ENCODE measurements around the gene MSI2. TPM values are rescaled to one million over a fixed set of nuclear protein-coding genes. Genes with fewer than 3 reads are reported as not detected.

MSI2 gene
- polyA plus RNA-seq, 3 donors, result 7.4 to 10.7 (median 7.5) TPM

- no peak overlapping the region for H3K27ac ChIP-seq (ENCODE audit: low read depth, low read length)
- 90 to 99% (median 96%) methylated on average over 5 of the region's 5 CpGs for WGBS, 3 donors
Measured at GRCh38 chr17:57264250-57264649, 7.9 kb downstream of the MSI2 start.

- no peak overlapping the region for H3K27ac ChIP-seq (ENCODE audit: low read depth, low read length)
- WGBS, 3 donors, result 91 to 98% (median 94%) methylated on average over 7 of the region's 7 CpGs
Measured at GRCh38 chr17:57264776-57265175, 8.5 kb downstream of the MSI2 start.

- WGBS, 3 donors, result 91 to 96% (median 91%) methylated on average over 14 of the region's 14 CpGs
- H3K27ac ChIP-seq (ENCODE audit: low read depth, low read length), result no peak overlapping the region
Measured at GRCh38 chr17:57266902-57267311, 10.6 kb downstream of the MSI2 start.

- H3K27ac ChIP-seq (ENCODE audit: low read depth, low read length), result no peak overlapping the region
- 82 to 94% (median 94%) methylated on average over 8 of the region's 8 CpGs for WGBS, 3 donors
Measured at GRCh38 chr17:57268181-57268580, 11.9 kb downstream of the MSI2 start.

GRCh38 chr17:57269052-57269451 is 12.7 kb downstream of the MSI2 start:
- 93 to 98% (median 95%) methylated on average over 3 of the region's 3 CpGs for WGBS, 3 donors

GRCh38 chr17:57269598-57270255 is 13.4 kb downstream of the MSI2 start:
- no peak overlapping the region for H3K27ac ChIP-seq (ENCODE audit: low read depth, low read length)
- WGBS, 3 donors, result 90 to 93% (median 91%) methylated on average over 8 of the region's 8 CpGs

More at GRCh38 chr17:57269052-57269451, 12.7 kb downstream of the MSI2 start:
- H3K27ac ChIP-seq (ENCODE audit: low read depth, low read length), result no peak overlapping the region

- no peak overlapping the region for H3K27ac ChIP-seq (ENCODE audit: low read depth, low read length)
- 75 to 84% (median 76%) methylated on average over 7 of the region's 7 CpGs for WGBS, 3 donors
Measured at GRCh38 chr17:57270801-57271245, 14.5 kb downstream of the MSI2 start.

- 89 to 92% (median 89%) methylated on average over 6 of the region's 6 CpGs for WGBS, 3 donors
- H3K27ac ChIP-seq (ENCODE audit: low read depth, low read length), result no peak overlapping the region
Measured at GRCh38 chr17:57271821-57272220, 15.5 kb downstream of the MSI2 start.

- H3K27ac ChIP-seq (ENCODE audit: low read depth, low read length), result no peak overlapping the region
- WGBS, 3 donors, result 90 to 96% (median 91%) methylated on average over 6 of the region's 6 CpGs
Measured at GRCh38 chr17:57273490-57273889, 17.2 kb downstream of the MSI2 start.

- H3K27ac ChIP-seq (ENCODE audit: low read depth, low read length), result no peak overlapping the region
- WGBS, 3 donors, result 80 to 93% (median 91%) methylated on average over 3 of the region's 3 CpGs
Measured at GRCh38 chr17:57274162-57274561, 17.8 kb downstream of the MSI2 start.

- WGBS, 3 donors, result 88 to 94% (median 91%) methylated on average over 6 of the region's 6 CpGs
- H3K27ac ChIP-seq (ENCODE audit: low read depth, low read length), result no peak overlapping the region
Measured at GRCh38 chr17:57275071-57275764, 18.9 kb downstream of the MSI2 start.

GRCh38 chr17:57276621-57277020 is 20.3 kb downstream of the MSI2 start:
- WGBS, 3 donors, result 72 to 94% (median 79%) methylated on average over 9 of the region's 9 CpGs

GRCh38 chr17:57277923-57278604 is 21.7 kb downstream of the MSI2 start:
- 85 to 92% (median 88%) methylated on average over 8 of the region's 8 CpGs for WGBS, 3 donors
- H3K27ac ChIP-seq (ENCODE audit: low read depth, low read length), result no peak overlapping the region

More at GRCh38 chr17:57276621-57277020, 20.3 kb downstream of the MSI2 start:
- no peak overlapping the region for H3K27ac ChIP-seq (ENCODE audit: low read depth, low read length)

- 92 to 95% (median 94%) methylated on average over 10 of the region's 10 CpGs for WGBS, 3 donors
- H3K27ac ChIP-seq (ENCODE audit: low read depth, low read length), result no peak overlapping the region
Measured at GRCh38 chr17:57278740-57279387, 22.5 kb downstream of the MSI2 start.

- 94 to 97% (median 96%) methylated on average over 3 of the region's 3 CpGs for WGBS, 3 donors
- H3K27ac ChIP-seq (ENCODE audit: low read depth, low read length), result no peak overlapping the region
Measured at GRCh38 chr17:57279432-57279831, 23.1 kb downstream of the MSI2 start.

- WGBS, 3 donors, result 83 to 89% (median 86%) methylated on average over 4 of the region's 4 CpGs
- no peak overlapping the region for H3K27ac ChIP-seq (ENCODE audit: low read depth, low read length)
Measured at GRCh38 chr17:57281887-57282286, 25.6 kb downstream of the MSI2 start.

GRCh38 chr17:57282296-57282695 is 26.0 kb downstream of the MSI2 start:
- 66 to 88% (median 73%) methylated on average over 1 of the region's 1 CpG for WGBS, 3 donors

GRCh38 chr17:57283203-57283971 is 27.1 kb downstream of the MSI2 start:
- WGBS, 3 donors, result 84 to 90% (median 86%) methylated on average over 18 of the region's 18 CpGs
- no peak overlapping the region for H3K27ac ChIP-seq (ENCODE audit: low read depth, low read length)

More at GRCh38 chr17:57282296-57282695, 26.0 kb downstream of the MSI2 start:
- no peak overlapping the region for H3K27ac ChIP-seq (ENCODE audit: low read depth, low read length)
